Trophoblast cell (in vitro differentiated cells and primary cell): ENCODE results near the gene KLHL35.

Experiments used
- DNase-seq, 2 donors: peaks; one replicate each; pipeline ENCODE4 v3.0.0-alpha.2; 2016
- H2AFZ ChIP-seq: 2 replicates; pipeline ENCODE4 v1.6.1; 2013; ENCODE audit warnings: low read length, moderate library complexity, mild to moderate bottlenecking; ENCODE audit not compliant: insufficient read depth, poor library complexity
- H2AK5ac ChIP-seq: 2 replicates; pipeline ENCODE4 v1.6.1; 2013; ENCODE audit warnings: mild to moderate bottlenecking, low read length
- H2BK120ac ChIP-seq: 2 replicates; pipeline ENCODE4 v1.6.1; 2013; ENCODE audit warnings: low read length, mild to moderate bottlenecking, moderate library complexity; ENCODE audit not compliant: insufficient read depth, poor library complexity
- H2BK12ac ChIP-seq: 2 replicates; pipeline ENCODE4 v1.6.1; 2013; ENCODE audit warnings: mild to moderate bottlenecking, low read length, moderate library complexity
- H2BK5ac ChIP-seq: 2 replicates; pipeline ENCODE4 v1.6.1; 2013; ENCODE audit warnings: low read length, low read depth, moderate library complexity, mild to moderate bottlenecking; ENCODE audit not compliant: poor library complexity
- H3K14ac ChIP-seq: 2 replicates; pipeline ENCODE4 v1.6.1; 2013; ENCODE audit warnings: mild to moderate bottlenecking, low read length
- H3K18ac ChIP-seq: 2 replicates; pipeline ENCODE4 v1.6.1; 2013; ENCODE audit warnings: mild to moderate bottlenecking, low read length
- H3K23ac ChIP-seq: 2 replicates; pipeline ENCODE4 v1.6.1; 2013; ENCODE audit warnings: low read length
- H3K27ac ChIP-seq: 2 replicates; pipeline ENCODE4 v1.5.1; 2013; ENCODE audit warnings: low read depth, mild to moderate bottlenecking, inconsistent platforms, low read length, moderate library complexity
- H3K27me3 ChIP-seq: 2 replicates; pipeline ENCODE4 v1.6.1; 2013; ENCODE audit warnings: inconsistent platforms, mild to moderate bottlenecking, low read length, moderate library complexity; ENCODE audit not compliant: insufficient read depth
- H3K36me3 ChIP-seq, 2 experiments: 1 replicate in 1 of 2; 2 replicates in 1 of 2; pipeline ENCODE4 v1.6.1; 2013; ENCODE audit warnings: low read length in 2 of 2, mild to moderate bottlenecking in 2 of 2, moderate library complexity in 1 of 2; ENCODE audit not compliant: insufficient read depth in 2 of 2, control insufficient read depth in 1 of 2
- H3K4ac ChIP-seq: 2 replicates; pipeline ENCODE4 v1.6.1; 2013; ENCODE audit warnings: low read depth, mild to moderate bottlenecking, low read length, moderate library complexity
- H3K4me1 ChIP-seq, 2 experiments: 1 replicate in 1 of 2; 2 replicates in 1 of 2; pipeline ENCODE4 v1.6.1; 2013; ENCODE audit warnings: low read length in 2 of 2, mild to moderate bottlenecking in 2 of 2, moderate library complexity in 1 of 2; ENCODE audit not compliant: insufficient read depth in 2 of 2, control insufficient read depth in 1 of 2
- H3K4me2 ChIP-seq: 2 replicates; pipeline ENCODE4 v1.6.1; 2013; ENCODE audit warnings: inconsistent platforms, mild to moderate bottlenecking, low read length, moderate library complexity
- H3K4me3 ChIP-seq: 2 replicates; pipeline ENCODE4 v1.5.1; 2013; ENCODE audit warnings: mild to moderate bottlenecking, low read depth, low read length, inconsistent platforms
- H3K79me1 ChIP-seq: one replicate; pipeline ENCODE4 v1.6.1; 2013; ENCODE audit warnings: low read length
- H3K79me2 ChIP-seq: 2 replicates; pipeline ENCODE4 v1.6.1; 2013; ENCODE audit warnings: low read length, mild to moderate bottlenecking; ENCODE audit not compliant: control insufficient read depth, insufficient read depth, poor library complexity
- H3K9ac ChIP-seq: 2 replicates; pipeline ENCODE4 v1.6.1; 2013; ENCODE audit warnings: mild to moderate bottlenecking, low read length
- H3K9me3 ChIP-seq: 2 replicates; pipeline ENCODE4 v1.6.1; 2013; ENCODE audit warnings: low read depth, mild to moderate bottlenecking, control low read depth, inconsistent platforms, low read length; ENCODE audit not compliant: insufficient read depth
- H4K12ac ChIP-seq: 2 replicates; pipeline ENCODE4 v1.6.1; 2013; ENCODE audit warnings: low read depth, mild to moderate bottlenecking, low read length, moderate library complexity
- H4K8ac ChIP-seq: 2 replicates; pipeline ENCODE4 v1.6.1; 2013; ENCODE audit warnings: low read depth, mild to moderate bottlenecking, low read length, moderate library complexity
- H4K91ac ChIP-seq: one replicate; pipeline ENCODE4 v1.6.1; 2013; ENCODE audit warnings: low read depth, mild to moderate bottlenecking, low read length, moderate library complexity
- WGBS: extraction: QIAGEN DNeasy Blood & Tissue Kit; methylation state at CpG from one replicate; pipeline ENCODE4 v1.1.7; 2013; ENCODE audit warnings: missing lambda C conversion rate; ENCODE audit not compliant: insufficient read length, insufficient coverage; ENCODE audit errors: extremely low coverage; 5-methylcytosine and 5-hydroxymethylcytosine counted together

KLHL35 gene

GRCh38 chr11:75479597-75480145, 46.7 kb upstream of the KLHL35 start:
- Histone ChIP-seq H3K4me1 (peaks cover 0 to 5% of the 10 kb centered on the region in 2 experiments), H4K91ac (no peak overlapping the region), H3K4ac (no peak overlapping the region), H2BK12ac (no peak overlapping the region), H3K9ac (no peak overlapping the region), H2AK5ac (no peak overlapping the region), H4K12ac (no peak overlapping the region), H3K4me2 (no peak overlapping the region), H3K4me3 (no peak overlapping the region), H2BK5ac (no peak overlapping the region), H3K79me1 (peaks cover 3% of the 10 kb centered on the region), H3K23ac (no peak overlapping the region), H2BK120ac (no peak overlapping the region), H3K18ac (no peak overlapping the region), H3K79me2 (no peaks in the 10 kb centered on the region), H3K9me3 (no peaks in the 10 kb centered on the region), H3K14ac (no peak overlapping the region), H2AFZ (no peak overlapping the region), H3K27ac (no peak overlapping the region), H3K27me3 (no peaks in the 10 kb centered on the region), H3K36me3 (no peaks in the 10 kb centered on the region), H4K8ac (no peak overlapping the region)
- no CpG with 5 or more reads among the region's 4 CpGs for WGBS
- DNase-seq, result no peak

- Histone ChIP-seq H2AK5ac (no peak overlapping the region), H4K8ac (no peak overlapping the region), H4K91ac (no peak overlapping the region), H2BK120ac (no peak overlapping the region), H3K79me1 (peaks cover 3% of the 10 kb centered on the region), H3K4me3 (no peak overlapping the region), H2AFZ (no peak overlapping the region), H3K27me3 (no peaks in the 10 kb centered on the region), H2BK5ac (no peak overlapping the region), H3K18ac (no peak overlapping the region), H3K9me3 (no peaks in the 10 kb centered on the region), H2BK12ac (no peak overlapping the region), H3K4ac (no peak overlapping the region), H3K4me2 (no peak overlapping the region), H3K79me2 (no peaks in the 10 kb centered on the region), H3K36me3 (no peaks in the 10 kb centered on the region), H3K27ac (no peak overlapping the region), H4K12ac (no peak overlapping the region), H3K23ac (no peak overlapping the region), H3K14ac (no peak overlapping the region), H3K4me1 (peaks cover 0 to 5% of the 10 kb centered on the region in 2 experiments), H3K9ac (no peak overlapping the region)
- WGBS, result no CpG with 5 or more reads among the region's 5 CpGs
- DNase-seq, result no peak
These were observed 46.0 kb upstream of the KLHL35 start for GRCh38 chr11:75478783-75479596.

- H3K14ac ChIP-seq, result no peak overlapping the region
- H2AFZ ChIP-seq, result no peak overlapping the region
- WGBS, result no CpG with 5 or more reads among the region's 12 CpGs
- no peak overlapping the region for H2AK5ac ChIP-seq
- peaks cover 3% of the 10 kb centered on the region for H3K79me1 ChIP-seq
- no peak overlapping the region for H4K12ac ChIP-seq
- no peak overlapping the region for H3K4ac ChIP-seq
- H3K79me2 ChIP-seq, result no peaks in the 10 kb centered on the region
- H3K9ac ChIP-seq, result no peak overlapping the region
- no peak overlapping the region for H2BK5ac ChIP-seq
- H3K23ac ChIP-seq, result no peak overlapping the region
- no peak overlapping the region for H4K8ac ChIP-seq
- no peak overlapping the region for H3K27ac ChIP-seq
- no peak overlapping the region for H2BK120ac ChIP-seq
- H3K36me3 ChIP-seq, result no peaks in the 10 kb centered on the region
- H3K18ac ChIP-seq, result no peak overlapping the region
- H3K4me2 ChIP-seq, result no peak overlapping the region
- DNase-seq, result no peak
- H3K4me1 ChIP-seq, result peaks cover 3 to 5% of the 10 kb centered on the region in 2 experiments
- no peak overlapping the region for H3K4me3 ChIP-seq
- H2BK12ac ChIP-seq, result no peak overlapping the region
- H3K9me3 ChIP-seq, result no peaks in the 10 kb centered on the region
- no peaks in the 10 kb centered on the region for H3K27me3 ChIP-seq
- H4K91ac ChIP-seq, result no peak overlapping the region
These were observed 44.6 kb upstream of the KLHL35 start for GRCh38 chr11:75477614-75477935.

GRCh38 chr11:75476739-75477613, 44.0 kb upstream of the KLHL35 start:
- no peak for DNase-seq
- Histone ChIP-seq H3K27me3 (no peaks in the 10 kb centered on the region), H4K8ac (no peak overlapping the region), H2BK5ac (no peak overlapping the region), H3K4me3 (no peak overlapping the region), H3K4me1 (peaks cover 3 to 5% of the 10 kb centered on the region in 2 experiments), H3K4ac (no peak overlapping the region), H3K18ac (no peak overlapping the region), H2BK120ac (no peak overlapping the region), H2AFZ (no peak overlapping the region), H4K12ac (no peak overlapping the region), H2BK12ac (no peak overlapping the region), H4K91ac (no peak overlapping the region), H3K79me1 (peaks cover 3% of the 10 kb centered on the region), H3K9ac (no peak overlapping the region), H3K79me2 (no peaks in the 10 kb centered on the region), H3K23ac (no peak overlapping the region), H3K27ac (no peak overlapping the region), H2AK5ac (no peak overlapping the region), H3K9me3 (no peaks in the 10 kb centered on the region), H3K4me2 (no peak overlapping the region), H3K36me3 (no peaks in the 10 kb centered on the region), H3K14ac (no peak overlapping the region)
- no CpG with 5 or more reads among the region's 10 CpGs for WGBS
